GM21723 (cell line): ENCODE measurements around the gene CARMIL1.

Experiments used
- ATAC-seq: cut with Tn5 transposase; IDR thresholded peaks from one replicate; pipeline ENCODE4 v1.9.1; 2021; ENCODE audit warnings: mild to moderate bottlenecking, moderate library complexity; ENCODE audit not compliant: unreplicated experiment

CARMIL1 gene

GRCh38 chr6:25637960-25638434 lies 358.8 kb downstream of the CARMIL1 start:
- no peak for ATAC-seq

DNA sequence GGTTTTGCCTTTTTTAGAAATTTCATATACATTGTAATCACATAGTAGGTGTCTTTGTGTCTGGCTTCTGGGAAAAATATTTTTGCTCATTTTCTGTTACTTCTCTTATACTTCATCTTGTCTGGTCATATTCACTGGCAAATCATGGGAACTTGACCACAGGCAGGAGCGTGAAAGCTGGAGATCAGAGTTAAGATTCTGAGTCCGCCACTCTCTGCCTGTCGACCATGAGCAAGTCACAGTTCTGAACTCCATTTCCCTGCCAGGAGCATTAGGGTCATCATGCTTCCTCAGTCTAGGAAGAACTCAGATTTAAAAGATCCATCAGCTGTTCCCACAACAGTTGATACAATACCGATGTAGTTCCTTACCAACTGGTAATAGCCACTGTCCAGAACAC lies 360.5 kb downstream of the CARMIL1 start:
- no peak for ATAC-seq

DNA sequence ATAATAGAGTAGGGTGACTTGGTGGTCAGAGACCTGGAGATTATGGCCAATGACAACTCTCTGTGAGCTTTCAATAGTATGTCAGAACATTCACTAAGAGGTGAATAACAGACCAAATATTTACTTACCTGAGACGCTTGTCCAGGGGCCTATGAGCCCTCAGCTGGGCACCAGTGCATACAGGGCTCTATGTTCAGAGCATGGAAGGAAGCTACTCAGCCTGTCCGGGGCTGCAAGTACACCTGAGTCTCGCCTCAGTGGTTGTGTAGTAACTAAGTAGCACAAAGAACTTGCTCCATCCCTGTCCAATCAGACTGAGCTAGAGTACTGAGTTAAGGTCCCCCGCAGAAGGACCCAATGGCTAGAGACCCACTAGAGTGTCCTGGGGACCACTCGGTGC lies 361.3 kb downstream of the CARMIL1 start:
- no peak for ATAC-seq

DNA sequence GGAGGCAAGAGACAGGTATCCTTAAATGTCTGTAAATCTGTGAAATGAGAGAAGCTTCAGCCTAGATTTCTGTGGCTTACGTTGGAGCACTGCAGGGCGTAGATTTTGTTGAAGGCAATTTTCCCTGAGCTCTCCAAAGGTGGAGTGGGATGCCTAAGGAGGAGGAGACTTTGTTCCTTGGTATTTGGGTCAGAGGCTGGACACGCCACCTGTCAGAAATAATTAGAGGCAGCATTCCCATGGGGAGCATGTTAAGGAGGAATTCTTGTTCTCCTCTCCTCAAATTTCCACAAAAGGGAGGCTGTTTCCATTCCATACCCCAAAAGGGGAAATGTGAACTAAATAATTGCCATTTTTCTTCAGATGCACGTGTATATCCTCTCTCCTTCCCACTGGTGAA lies 361.7 kb downstream of the CARMIL1 start:
- no peak for ATAC-seq

DNA sequence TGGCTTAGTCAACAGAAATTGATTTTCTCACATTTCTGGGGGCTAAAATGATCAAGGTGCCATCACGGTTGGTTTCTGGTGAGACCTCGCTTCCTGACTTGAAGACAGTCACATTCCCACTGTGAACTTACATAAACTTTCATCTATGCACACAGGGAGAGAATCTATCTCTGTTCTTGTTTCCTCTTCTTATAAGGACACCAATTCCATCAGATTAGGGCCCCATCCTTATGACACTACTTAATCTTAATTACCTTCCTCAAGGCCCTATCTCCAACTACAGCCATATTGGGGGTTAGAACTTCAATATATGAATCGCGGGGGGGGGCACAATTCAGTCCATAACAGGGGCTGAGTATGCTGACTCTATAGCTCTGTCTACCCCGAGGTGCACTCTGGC lies 362.2 kb downstream of the CARMIL1 start:
- no peak for ATAC-seq

DNA sequence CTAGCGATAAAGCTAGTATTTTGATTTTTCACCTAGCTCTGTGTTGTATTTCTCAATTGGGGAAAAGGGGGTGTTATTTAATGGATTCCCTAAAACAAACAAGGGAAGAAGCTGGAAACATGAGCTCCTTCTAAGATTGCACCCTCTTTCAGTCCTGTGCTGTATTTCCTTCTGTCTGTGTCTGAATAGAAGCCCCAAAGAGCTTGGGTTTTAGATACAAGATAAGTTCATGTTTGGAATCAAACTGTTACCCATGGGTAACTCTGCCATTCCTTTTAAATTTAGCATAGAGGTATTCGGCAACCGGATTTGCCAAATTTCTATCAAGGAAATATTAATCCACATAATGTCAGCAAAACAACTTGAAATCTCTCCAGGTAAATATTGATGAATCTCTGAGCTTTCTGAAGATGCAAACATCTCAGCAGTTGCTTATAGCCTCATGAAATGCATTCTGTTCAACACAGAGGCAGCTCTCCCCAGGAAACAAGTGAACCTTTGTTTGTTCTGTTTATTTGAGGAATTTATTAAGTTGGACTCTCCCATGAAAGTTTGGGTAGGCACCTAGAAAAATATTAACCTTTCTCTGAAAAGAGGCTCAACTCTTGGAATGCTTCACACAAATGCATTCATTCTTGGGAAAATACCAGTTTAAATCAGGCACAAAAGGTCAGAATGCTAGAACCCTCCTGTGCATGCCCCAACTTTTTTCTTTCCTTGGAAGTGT lies 362.9 kb downstream of the CARMIL1 start:
- no peak for ATAC-seq

DNA sequence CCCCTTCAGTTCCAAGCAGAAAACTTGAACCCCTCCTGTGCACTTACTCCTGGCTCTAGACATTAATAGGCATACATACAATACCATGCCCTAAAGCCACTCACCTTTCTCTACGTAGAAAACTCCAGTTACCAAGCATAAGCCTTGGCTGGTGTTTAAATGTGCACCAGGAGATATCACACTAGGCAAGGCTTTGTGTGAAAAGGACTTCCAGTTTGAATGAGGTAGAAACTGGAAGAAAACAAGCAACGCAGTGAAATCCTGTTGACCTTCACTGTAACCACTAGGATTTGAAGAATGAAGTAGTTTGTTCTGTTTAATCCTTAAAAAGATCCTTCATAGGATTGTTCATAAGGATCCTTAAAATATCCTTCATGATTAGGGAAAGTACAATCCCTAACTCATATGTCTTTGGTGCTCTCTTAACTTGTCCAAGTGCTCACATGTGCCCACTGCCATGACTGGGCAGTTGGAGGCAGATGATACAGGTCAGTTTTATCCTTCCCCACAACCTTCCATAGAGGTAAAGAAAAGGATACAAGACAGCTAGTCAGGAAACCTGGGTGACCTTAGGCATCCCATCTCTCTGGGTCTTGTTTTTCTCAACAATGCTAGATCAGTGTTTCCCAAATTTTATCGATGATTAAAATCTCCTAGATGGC lies 363.6 kb downstream of the CARMIL1 start:
- ATAC-seq = no peak

DNA sequence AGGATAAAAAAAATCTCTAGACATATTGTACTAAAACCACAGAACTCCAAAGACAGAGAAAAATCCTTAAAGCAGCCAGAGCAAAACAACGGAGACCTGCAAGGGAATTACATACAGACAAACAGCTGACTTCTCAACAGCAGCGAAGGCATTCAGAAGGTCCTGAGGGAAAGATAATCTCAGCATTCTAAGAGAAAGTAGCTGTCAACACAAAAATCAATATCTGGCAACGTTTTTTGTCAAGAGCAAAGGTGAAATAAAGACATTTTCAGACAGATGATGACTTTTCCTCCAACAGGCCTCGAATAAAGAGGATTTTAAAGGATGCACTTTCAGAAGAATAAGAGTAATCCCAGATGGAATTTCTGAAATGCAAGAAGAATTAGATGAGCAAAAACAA lies 366.7 kb downstream of the CARMIL1 start:
- ATAC-seq = no peak

GRCh38 chr6:25649611-25650010 lies 370.4 kb downstream of the CARMIL1 start:
- ATAC-seq = no peak

DNA sequence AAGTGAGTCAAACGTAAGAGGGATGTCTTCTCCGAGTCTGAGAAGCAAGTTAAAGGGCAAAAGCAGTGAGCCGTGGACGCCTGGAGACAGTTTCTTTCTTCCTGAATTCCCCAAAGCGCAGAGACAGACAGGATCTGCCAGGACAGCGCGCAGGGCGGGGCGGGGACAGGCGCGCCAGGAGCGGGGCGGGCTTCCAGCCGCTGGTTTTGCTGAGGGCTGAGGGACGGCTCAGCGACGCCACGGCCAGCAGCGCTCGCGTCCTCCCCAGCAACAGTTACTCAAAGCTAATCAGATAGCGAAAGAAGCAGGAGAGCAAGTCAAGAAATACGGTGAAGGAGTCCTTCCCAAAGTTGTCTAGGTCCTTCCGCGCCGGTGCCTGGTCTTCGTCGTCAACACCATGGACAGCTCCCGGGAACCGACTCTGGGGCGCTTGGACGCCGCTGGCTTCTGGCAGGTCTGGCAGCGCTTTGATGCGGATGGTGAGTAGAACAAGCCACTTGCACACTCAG lies 372.9 kb downstream of the CARMIL1 start, which contains the start of gene SCGN:
TSS of gene SCGN (plus strand) at position 209 of the 509 bp plus-strand sequence. CDS start at position 398, 189 bp downstream.
- ATAC-seq = no peak

- no peak for ATAC-seq
Observed at GRCh38 chr6:25655723-25656122, 376.5 kb downstream of the CARMIL1 start.

- ATAC-seq = no peak
Observed at GRCh38 chr6:25659633-25660368, 380.6 kb downstream of the CARMIL1 start.

DNA sequence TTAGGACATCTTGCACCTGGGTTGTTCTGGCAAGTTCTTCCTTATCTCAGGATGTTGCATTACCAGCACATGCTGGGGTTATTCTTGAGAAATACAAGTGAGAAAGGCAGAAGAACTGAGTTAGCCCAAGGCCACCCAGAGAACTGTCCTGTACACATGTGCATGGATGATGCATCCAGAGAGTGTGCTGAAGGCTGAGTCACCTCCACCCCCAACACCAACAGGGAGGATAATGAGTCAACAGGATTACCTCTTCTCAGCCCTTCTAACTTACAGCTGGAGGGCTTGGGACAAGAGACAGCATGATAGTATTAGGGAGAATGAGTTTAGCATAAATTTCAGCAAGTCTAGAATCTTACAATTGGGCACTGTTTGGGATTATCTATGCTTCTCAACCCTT lies 381.3 kb downstream of the CARMIL1 start:
- no peak for ATAC-seq

GRCh38 chr6:25661129-25661779 lies 382.1 kb downstream of the CARMIL1 start:
- ATAC-seq = no peak

GRCh38 chr6:25665455-25665854 lies 386.3 kb downstream of the CARMIL1 start:
- no peak for ATAC-seq

DNA sequence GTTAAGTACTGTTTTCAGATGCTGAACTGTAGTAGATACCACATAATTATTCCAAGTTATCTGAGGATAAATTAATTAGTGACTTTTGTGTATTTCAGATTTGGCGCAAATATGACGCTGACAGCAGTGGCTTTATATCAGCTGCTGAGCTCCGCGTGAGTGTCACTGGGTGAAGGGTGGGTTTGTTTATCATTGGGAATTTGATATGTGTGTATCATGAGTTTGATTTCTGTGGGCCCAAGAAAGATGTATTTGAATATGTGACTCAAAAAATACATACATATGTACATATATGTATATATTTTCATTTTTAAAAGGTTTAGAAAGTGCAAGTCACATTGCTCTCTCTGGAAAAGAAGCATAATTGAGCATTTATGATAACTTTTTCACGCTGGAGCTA lies 390.2 kb downstream of the CARMIL1 start:
- no peak for ATAC-seq
